AG08396 (cell line): ENCODE results near the gene GALNS.

Experiments used
- DNase-seq: peaks from one replicate; pipeline ENCODE4 v3.0.0; 2012; ENCODE audit warnings: low spot score, mixed read lengths

Gene GALNS

GRCh38 chr16:88875703-88876234 lies 19.0 kb upstream of the GALNS start:
- DNase-seq, result no peak

GRCh38 chr16:88874938-88875599 lies 18.3 kb upstream of the GALNS start:
- no peak for DNase-seq

- no peak for DNase-seq
Observed at GRCh38 chr16:88872650-88873331, 16.0 kb upstream of the GALNS start.

GRCh38 chr16:88871730-88872416 lies 15.1 kb upstream of the GALNS start:
- no peak for DNase-seq

- no peak for DNase-seq
Observed at GRCh38 chr16:88871349-88871702, 14.6 kb upstream of the GALNS start.

GRCh38 chr16:88870608-88871348 lies 14.0 kb upstream of the GALNS start:
- DNase-seq, result no peak

GRCh38 chr16:88869673-88869980 lies 12.9 kb upstream of the GALNS start:
- peak; percentile 87 for DNase-seq

GRCh38 chr16:88868974-88869672 lies 12.4 kb upstream of the GALNS start:
- DNase-seq, result no peak

- DNase-seq, result no peak
Observed at GRCh38 chr16:88867581-88868246, 11.0 kb upstream of the GALNS start.

- DNase-seq, result no peak
Observed at GRCh38 chr16:88866151-88866920, 9.6 kb upstream of the GALNS start, which contains the start of gene PABPN1L. Gene PABPN1L (minus strand): TSS chr16:88866660. CDS start chr16:88866606, 54 bp downstream.

- DNase-seq, result no peak
Observed at GRCh38 chr16:88865742-88866141, 9.0 kb upstream of the GALNS start.

- no peak for DNase-seq
Observed at GRCh38 chr16:88865310-88865709, 8.6 kb upstream of the GALNS start.

GRCh38 chr16:88864521-88864920 lies 7.8 kb upstream of the GALNS start:
- DNase-seq, result no peak

- no peak for DNase-seq
Observed at GRCh38 chr16:88864099-88864498, 7.4 kb upstream of the GALNS start.

- no peak for DNase-seq
Observed at GRCh38 chr16:88863426-88863825, 6.7 kb upstream of the GALNS start.

- no peak for DNase-seq
Observed at GRCh38 chr16:88862968-88863367, 6.2 kb upstream of the GALNS start.

- DNase-seq, result no peak
Observed at GRCh38 chr16:88861359-88861758, 4.6 kb upstream of the GALNS start.

- no peak for DNase-seq
Observed at GRCh38 chr16:88859381-88860091, 2.8 kb upstream of the GALNS start.

GRCh38 chr16:88857728-88858339 lies 1.1 kb upstream of the GALNS start:
- peak; percentile 93 for DNase-seq
